Measurements from ENCODE around the gene VGLL4. TPM values are rescaled to one million over a fixed set of nuclear protein-coding genes. Genes with fewer than 3 reads are reported as not detected.

The VGLL4 gene
- total RNA-seq, 3 donors from 2014 or later, result 42.5 to 51.3 (median 46.4) TPM

DNA sequence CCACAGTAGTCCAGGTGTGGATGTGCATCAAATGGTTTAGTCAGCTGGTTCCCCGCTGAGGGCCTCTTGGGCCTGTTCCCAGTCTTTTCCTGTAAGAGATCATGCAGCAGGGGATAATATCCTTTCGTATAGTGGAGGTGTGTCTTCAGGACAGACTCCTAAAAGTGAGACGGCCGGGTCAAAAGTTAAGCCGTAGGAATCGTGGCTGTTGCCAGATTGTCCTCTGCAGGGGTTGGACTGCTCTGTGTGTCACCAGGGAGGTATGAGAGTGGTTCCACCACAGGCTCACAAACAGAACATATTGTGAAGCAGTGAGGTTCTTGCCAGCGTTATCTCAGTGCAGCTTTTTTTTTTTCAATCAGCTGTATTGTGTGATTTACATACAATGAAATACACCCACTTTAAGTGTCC is 95.0 kb downstream of the VGLL4 start:
- TF ChIP-seq, protein P1, sequence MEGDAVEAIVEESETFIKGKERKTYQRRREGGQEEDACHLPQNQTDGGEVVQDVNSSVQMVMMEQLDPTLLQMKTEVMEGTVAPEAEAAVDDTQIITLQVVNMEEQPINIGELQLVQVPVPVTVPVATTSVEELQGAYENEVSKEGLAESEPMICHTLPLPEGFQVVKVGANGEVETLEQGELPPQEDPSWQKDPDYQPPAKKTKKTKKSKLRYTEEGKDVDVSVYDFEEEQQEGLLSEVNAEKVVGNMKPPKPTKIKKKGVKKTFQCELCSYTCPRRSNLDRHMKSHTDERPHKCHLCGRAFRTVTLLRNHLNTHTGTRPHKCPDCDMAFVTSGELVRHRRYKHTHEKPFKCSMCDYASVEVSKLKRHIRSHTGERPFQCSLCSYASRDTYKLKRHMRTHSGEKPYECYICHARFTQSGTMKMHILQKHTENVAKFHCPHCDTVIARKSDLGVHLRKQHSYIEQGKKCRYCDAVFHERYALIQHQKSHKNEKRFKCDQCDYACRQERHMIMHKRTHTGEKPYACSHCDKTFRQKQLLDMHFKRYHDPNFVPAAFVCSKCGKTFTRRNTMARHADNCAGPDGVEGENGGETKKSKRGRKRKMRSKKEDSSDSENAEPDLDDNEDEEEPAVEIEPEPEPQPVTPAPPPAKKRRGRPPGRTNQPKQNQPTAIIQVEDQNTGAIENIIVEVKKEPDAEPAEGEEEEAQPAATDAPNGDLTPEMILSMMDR (IDR thresholded peaks at IDR 0.05), result no peak
- H3K36me3 ChIP-seq (ENCODE audit: low read depth), result no peaks in the 10 kb centered on the region
- H3K4me3 ChIP-seq, result no peak overlapping the region
- intact Hi-C loops (cut with DNase I, micrococcal nuclease), result no loop called here
- DNase-seq (no peak), ATAC-seq (peak; percentile 61)
- no peaks in the 10 kb centered on the region for H3K9me3 ChIP-seq
- peaks cover 2% of the 10 kb centered on the region for H3K4me1 ChIP-seq (ENCODE audit: low read depth)

DNA sequence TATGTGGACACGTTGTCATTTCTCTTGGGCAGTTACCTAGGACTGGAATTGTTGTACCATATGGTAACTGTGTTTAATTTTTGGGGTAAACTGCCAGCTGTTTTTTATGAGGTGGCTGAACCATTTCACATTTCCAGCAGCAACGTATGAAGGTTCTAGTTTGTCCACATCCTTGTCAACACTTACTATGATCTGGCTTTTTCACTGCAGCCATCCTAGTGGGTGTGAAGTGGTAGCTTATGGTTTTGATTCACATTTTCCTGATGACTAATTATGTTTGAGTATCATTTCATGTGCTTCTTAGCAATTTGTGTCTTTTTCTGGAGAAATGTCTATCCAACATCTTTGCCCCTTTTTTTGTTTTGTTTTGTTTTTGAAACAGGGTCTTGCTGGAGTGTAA is 96.2 kb downstream of the VGLL4 start:
- H3K4me1 ChIP-seq (ENCODE audit: low read depth), result no peaks in the 10 kb centered on the region
- ATAC-seq, result no peak
- no peaks in the 10 kb centered on the region for H3K36me3 ChIP-seq (ENCODE audit: low read depth)
- intact Hi-C loops (cut with DNase I, micrococcal nuclease), result no loop called here
- no peak for DNase-seq
- no peak overlapping the region for H3K4me3 ChIP-seq
- TF ChIP-seq, protein P1 (IDR thresholded peaks at IDR 0.05), result no peak
- no peaks in the 10 kb centered on the region for H3K9me3 ChIP-seq

DNA sequence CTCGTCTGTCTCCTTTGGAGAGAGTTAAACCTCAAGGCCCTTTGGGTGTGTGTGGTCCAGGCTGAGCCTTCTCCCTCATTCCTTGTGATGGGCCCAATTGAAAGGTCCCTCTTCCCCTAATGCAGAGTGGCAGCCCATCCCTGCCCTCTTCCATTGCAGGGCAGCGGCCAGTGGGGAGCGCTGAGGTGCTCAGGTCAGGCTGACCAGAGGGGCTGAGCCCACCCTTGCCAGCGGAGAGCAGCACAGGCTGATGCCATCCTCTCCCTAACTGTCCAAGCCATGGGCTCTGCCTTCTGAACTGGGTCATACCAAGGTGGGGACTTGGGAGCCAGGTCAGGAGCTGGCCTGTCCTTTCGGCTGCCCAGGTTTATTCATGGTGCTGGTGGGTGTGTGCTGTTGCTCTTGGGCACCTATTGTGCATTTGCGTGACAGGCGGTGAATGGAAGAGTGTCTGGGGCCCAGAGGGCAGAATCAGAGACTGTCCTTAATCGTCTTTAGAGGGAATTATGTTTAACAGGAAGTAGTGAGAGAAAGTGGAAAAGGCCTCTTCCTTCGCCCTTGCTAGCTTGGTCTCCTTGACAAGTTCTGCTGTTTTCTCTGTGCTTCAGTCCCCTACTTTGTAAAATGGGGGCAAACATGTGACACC is 96.9 kb downstream of the VGLL4 start:
- no peaks in the 10 kb centered on the region for H3K4me1 ChIP-seq (ENCODE audit: low read depth)
- H3K9me3 ChIP-seq, result no peaks in the 10 kb centered on the region
- TF ChIP-seq, protein P1 (IDR thresholded peaks at IDR 0.05), result no peak
- peak in 1 of 3 donors; percentile 14 for DNase-seq
- no peaks in the 10 kb centered on the region for H3K36me3 ChIP-seq (ENCODE audit: low read depth)
- no peak for ATAC-seq
- intact Hi-C loops (cut with DNase I, micrococcal nuclease), result no loop called here
- no peak overlapping the region for H3K4me3 ChIP-seq

DNA sequence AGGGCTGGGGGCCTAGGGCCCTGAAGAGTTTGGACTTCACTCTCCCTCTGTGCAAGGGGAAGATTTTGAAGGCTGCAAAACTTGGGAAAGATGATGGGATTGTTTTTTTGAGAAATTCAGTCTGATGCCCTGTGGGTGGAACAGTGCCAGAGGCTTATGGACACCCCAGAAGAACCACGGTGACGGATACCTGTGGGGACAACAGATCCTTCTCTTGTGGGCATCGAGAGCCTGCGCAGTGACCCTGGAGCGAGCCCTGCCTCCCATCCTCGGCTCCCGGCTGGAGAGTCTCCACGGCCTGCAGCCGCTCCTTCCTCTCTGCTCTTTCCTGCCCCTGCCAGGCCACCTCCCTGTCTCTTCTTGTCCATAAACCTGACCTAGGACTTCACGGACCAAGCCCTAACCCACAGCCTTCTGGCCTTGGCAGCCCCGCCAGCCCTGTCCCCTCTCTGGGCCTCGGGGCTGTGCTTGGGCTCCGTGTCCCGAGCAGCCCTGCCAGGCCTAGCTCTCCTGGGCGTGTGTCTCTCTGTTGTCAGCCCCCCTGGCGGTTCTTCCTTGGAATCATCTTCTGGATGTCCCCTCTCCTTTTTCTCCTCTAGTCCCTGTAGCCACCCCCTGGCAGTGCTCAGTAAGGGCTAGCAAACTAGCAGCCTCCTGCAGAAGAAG is 98.4 kb downstream of the VGLL4 start:
- no peaks in the 10 kb centered on the region for H3K9me3 ChIP-seq
- ATAC-seq (peak; percentile 9), DNase-seq (peak in 1 of 3 donors; percentile 17)
- intact Hi-C loops (cut with DNase I, micrococcal nuclease), result no loop called here
- no peak overlapping the region for H3K4me3 ChIP-seq
- H3K36me3 ChIP-seq (ENCODE audit: low read depth), result no peaks in the 10 kb centered on the region
- H3K4me1 ChIP-seq (ENCODE audit: low read depth), result no peaks in the 10 kb centered on the region
- TF ChIP-seq, protein P1 (IDR thresholded peaks at IDR 0.05), result no peak

DNA sequence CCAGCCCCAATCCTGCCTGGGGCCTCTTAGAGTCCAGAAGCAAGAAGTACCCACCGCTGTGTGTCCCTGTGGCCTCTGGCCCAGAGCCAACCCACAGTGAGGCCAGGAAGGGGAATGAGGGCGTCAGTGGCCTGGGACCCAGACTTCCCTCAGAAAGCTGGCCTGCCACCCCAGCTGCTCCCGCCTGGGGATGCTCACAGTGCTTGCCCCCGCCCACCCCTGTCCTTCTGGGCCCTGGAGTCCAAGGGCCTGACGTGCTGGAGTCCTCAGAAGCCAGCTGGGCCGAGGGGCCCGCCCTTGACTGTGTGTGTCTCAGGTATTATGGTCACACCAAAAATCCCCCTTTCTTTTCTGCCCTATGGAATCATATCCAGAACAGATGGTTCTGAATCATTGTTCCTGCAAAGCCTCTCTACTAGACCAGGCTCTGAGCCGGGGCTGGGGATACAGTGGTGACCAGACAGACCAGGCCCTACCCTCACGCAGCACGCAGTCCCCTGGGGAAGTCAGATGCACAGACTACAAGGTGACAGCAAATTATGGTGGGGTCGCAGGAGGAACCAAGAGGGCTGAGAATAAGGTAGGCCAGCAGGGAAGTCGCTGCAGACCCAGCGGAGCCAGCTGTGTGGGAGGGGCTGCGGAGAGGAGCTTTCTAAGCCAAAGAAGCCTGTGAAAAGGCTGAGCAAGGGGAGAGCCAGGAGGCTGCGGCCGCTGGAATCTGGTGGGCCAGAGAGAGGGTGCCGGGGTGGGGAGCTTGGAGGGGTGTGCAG is 99.1 kb downstream of the VGLL4 start:
- intact Hi-C loops (cut with DNase I, micrococcal nuclease), result no loop called here
- H3K4me3 ChIP-seq, result no peak overlapping the region
- DNase-seq (no peak), ATAC-seq (no peak)
- no peaks in the 10 kb centered on the region for H3K4me1 ChIP-seq (ENCODE audit: low read depth)
- no peaks in the 10 kb centered on the region for H3K36me3 ChIP-seq (ENCODE audit: low read depth)
- TF ChIP-seq, protein P1 (IDR thresholded peaks at IDR 0.05), result no peak
- H3K9me3 ChIP-seq, result no peaks in the 10 kb centered on the region
